OCI-LY1 (cell line): ENCODE data around the gene IQSEC3.

Experiments used
- H2AFZ ChIP-seq: fragments of 200-600 bp; sonication (generic), shearing (Covaris generic); 2 replicates; pipeline ENCODE4 v1.6.0; 2014; ENCODE audit warnings: antibody characterized with exemption, mild to moderate bottlenecking, low read length
- H3F3A ChIP-seq: fragments of 200-600 bp; sonication (generic), shearing (Covaris generic); 2 replicates; pipeline ENCODE4 v1.6.0; 2014; ENCODE audit warnings: mild to moderate bottlenecking, antibody characterized with exemption, low read length, moderate library complexity; ENCODE audit not compliant: insufficient read depth
- H3K27ac ChIP-seq: fragments of 200-600 bp; sonication (generic); 2 replicates; pipeline ENCODE4 v1.5.1; 2014; ENCODE audit warnings: low read length, mixed run types, mild to moderate bottlenecking, low read depth; ENCODE audit not compliant: poor library complexity, severe bottlenecking
- H3K27me3 ChIP-seq: fragments of 200-600 bp; sonication (generic); 2 replicates; pipeline ENCODE4 v1.6.0; 2014; ENCODE audit warnings: antibody characterized with exemption, mild to moderate bottlenecking, low read length, moderate library complexity; ENCODE audit not compliant: insufficient read depth
- H3K36me3 ChIP-seq: fragments of 200-600 bp; sonication (generic); 2 replicates; pipeline ENCODE4 v1.6.1; 2014; ENCODE audit warnings: mild to moderate bottlenecking, antibody characterized with exemption, low read length, moderate library complexity, mixed read lengths; ENCODE audit not compliant: insufficient read depth
- H3K4me1 ChIP-seq: fragments of 200-600 bp; sonication (generic); 2 replicates; pipeline ENCODE4 v1.5.1; 2014; ENCODE audit warnings: mild to moderate bottlenecking, low read length, moderate library complexity; ENCODE audit not compliant: insufficient read depth, severe bottlenecking
- H3K4me2 ChIP-seq: fragments of 200-600 bp; sonication (generic), shearing (Covaris generic); 2 replicates; pipeline ENCODE4 v1.6.1; 2014; ENCODE audit warnings: low read length
- H3K4me3 ChIP-seq: fragments of 200-600 bp; sonication (generic); 2 replicates; pipeline ENCODE4 v1.5.1; 2014; ENCODE audit warnings: low read length, low read depth, mild to moderate bottlenecking, mixed read lengths; ENCODE audit not compliant: poor library complexity, severe bottlenecking
- H3K79me2 ChIP-seq: fragments of 200-600 bp; shearing (Covaris generic); 2 replicates; pipeline ENCODE4 v1.6.1; 2016; ENCODE audit warnings: mixed run types, low read length, mixed read lengths; ENCODE audit not compliant: insufficient read depth
- H3K9ac ChIP-seq: fragments of 200-600 bp; sonication (generic), shearing (Covaris generic); 2 replicates; pipeline ENCODE4 v1.6.1; 2014; ENCODE audit warnings: mild to moderate bottlenecking, low read length, mixed read lengths
- H3K9me2 ChIP-seq: fragments of 200-600 bp; sonication (generic), shearing (Covaris generic); 2 replicates; pipeline ENCODE4 v1.6.1; 2014; ENCODE audit warnings: low read depth, mild to moderate bottlenecking, low read length, mixed read lengths
- H3K9me3 ChIP-seq: fragments of 200-600 bp; shearing (Covaris generic); 2 replicates; pipeline ENCODE4 v1.6.1; 2014; ENCODE audit warnings: low read length, mixed read lengths
- H4K20me1 ChIP-seq: fragments of 200-600 bp; sonication (generic), shearing (Covaris generic); 2 replicates; pipeline ENCODE4 v1.6.0; 2016; ENCODE audit warnings: mild to moderate bottlenecking, low read length; ENCODE audit not compliant: insufficient read depth
- EZH2 ChIP-seq: fragments of 200-600 bp; sonication (generic), shearing (Covaris generic); IDR thresholded peaks from 2 replicates; pipeline ENCODE4 v1.8.0; 2017; ENCODE audit warnings: borderline replicate concordance, mixed run types, mild to moderate bottlenecking, antibody characterized with exemption, low read length, moderate library complexity, mixed read lengths
- TF ChIP-seq, protein P1 (sequence below): fragments of 200-600 bp; sonication (generic), shearing (Covaris generic); IDR thresholded peaks from 2 replicates; pipeline ENCODE4 v1.5.1; 2017; ENCODE audit warnings: mild to moderate bottlenecking, antibody characterized with exemption, low read length, moderate library complexity, mixed read lengths

The IQSEC3 gene

DNA sequence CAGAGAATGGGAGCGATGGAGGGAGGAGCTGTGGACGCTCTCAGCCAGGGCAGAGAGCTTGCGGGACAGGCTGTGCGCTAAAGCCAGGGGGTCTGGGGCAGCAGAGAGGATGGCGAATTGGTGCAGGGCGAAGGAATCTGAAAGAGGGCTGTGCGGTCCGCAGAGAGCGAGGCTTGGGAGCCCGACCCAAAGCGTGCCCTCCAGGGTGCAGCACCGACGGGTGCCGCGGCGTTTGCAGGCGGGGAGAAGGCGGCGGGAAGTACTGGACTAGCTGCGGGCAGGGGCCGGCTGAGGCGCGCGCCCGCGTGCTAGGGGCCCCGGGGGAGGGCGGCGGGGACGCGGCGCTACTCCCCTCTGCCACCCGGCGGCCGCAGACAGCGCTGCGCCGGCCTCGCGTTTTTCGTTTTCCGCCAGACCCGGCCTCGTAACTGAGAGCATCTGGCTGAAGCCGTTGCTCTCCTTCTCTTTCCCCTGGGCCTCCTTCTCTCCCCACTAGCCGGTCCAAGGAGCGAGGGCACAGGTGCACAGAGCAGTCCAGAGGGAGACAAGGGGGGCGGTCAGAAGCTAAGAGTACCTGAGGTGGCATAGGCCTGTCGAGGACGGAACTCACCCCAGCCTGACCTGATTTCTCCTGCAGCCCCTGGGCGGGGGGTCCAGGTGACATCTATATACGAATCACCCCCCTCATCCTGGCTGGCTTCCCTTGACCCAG, 122.5 kb downstream of the IQSEC3 start:
- H2AFZ ChIP-seq, result no peak overlapping the region
- H3K36me3 ChIP-seq, result no peaks in the 10 kb centered on the region
- no peaks in the 10 kb centered on the region for H3F3A ChIP-seq
- H3K9me3 ChIP-seq, result no peaks in the 10 kb centered on the region
- H3K4me2 ChIP-seq, result no peak overlapping the region
- TF ChIP-seq, protein P1, sequence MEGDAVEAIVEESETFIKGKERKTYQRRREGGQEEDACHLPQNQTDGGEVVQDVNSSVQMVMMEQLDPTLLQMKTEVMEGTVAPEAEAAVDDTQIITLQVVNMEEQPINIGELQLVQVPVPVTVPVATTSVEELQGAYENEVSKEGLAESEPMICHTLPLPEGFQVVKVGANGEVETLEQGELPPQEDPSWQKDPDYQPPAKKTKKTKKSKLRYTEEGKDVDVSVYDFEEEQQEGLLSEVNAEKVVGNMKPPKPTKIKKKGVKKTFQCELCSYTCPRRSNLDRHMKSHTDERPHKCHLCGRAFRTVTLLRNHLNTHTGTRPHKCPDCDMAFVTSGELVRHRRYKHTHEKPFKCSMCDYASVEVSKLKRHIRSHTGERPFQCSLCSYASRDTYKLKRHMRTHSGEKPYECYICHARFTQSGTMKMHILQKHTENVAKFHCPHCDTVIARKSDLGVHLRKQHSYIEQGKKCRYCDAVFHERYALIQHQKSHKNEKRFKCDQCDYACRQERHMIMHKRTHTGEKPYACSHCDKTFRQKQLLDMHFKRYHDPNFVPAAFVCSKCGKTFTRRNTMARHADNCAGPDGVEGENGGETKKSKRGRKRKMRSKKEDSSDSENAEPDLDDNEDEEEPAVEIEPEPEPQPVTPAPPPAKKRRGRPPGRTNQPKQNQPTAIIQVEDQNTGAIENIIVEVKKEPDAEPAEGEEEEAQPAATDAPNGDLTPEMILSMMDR, result peak; percentile 36
- TF ChIP-seq EZH2, result no peak
- no peak overlapping the region for H3K27ac ChIP-seq
- H3K27me3 ChIP-seq, result peaks cover 4% of the 10 kb centered on the region; the same call in 1 of the 2 replicates
- no peaks in the 10 kb centered on the region for H3K4me1 ChIP-seq
- no peaks in the 10 kb centered on the region for H4K20me1 ChIP-seq
- H3K79me2 ChIP-seq, result no peaks in the 10 kb centered on the region
- H3K9ac ChIP-seq, result no peak overlapping the region
- H3K4me3 ChIP-seq, result no peak overlapping the region
- no peaks in the 10 kb centered on the region for H3K9me2 ChIP-seq

DNA sequence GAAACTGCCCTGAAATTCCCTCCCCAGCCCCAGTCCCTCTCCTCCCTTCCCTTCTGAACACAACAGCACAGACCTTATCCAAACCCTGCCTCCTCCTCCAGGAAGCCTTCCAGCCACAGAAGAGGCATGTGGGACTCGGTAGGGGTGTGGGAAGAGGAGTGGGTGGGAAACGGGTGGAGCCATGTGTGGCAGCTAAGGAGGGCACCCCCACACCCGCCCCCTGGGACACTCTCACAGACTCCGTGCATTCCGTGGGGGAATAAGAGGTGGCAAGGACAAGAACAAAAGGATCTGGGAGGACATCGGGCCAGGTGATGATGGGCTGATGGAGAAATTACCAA, 123.0 kb downstream of the IQSEC3 start:
- Histone ChIP-seq H3K79me2 (no peaks in the 10 kb centered on the region), H3K27ac (no peak overlapping the region), H3K4me3 (no peak overlapping the region), H3K36me3 (no peaks in the 10 kb centered on the region), H3K4me1 (no peaks in the 10 kb centered on the region), H3K9me2 (no peaks in the 10 kb centered on the region), H3K4me2 (no peak overlapping the region), H3K9ac (no peak overlapping the region), H2AFZ (no peak overlapping the region), H4K20me1 (no peaks in the 10 kb centered on the region), H3K27me3 (peaks cover 4% of the 10 kb centered on the region; the same call in 1 of the 2 replicates), H3F3A (no peaks in the 10 kb centered on the region), H3K9me3 (no peaks in the 10 kb centered on the region)
- TF ChIP-seq, protein P1, result no peak
- no peak for TF ChIP-seq EZH2

DNA sequence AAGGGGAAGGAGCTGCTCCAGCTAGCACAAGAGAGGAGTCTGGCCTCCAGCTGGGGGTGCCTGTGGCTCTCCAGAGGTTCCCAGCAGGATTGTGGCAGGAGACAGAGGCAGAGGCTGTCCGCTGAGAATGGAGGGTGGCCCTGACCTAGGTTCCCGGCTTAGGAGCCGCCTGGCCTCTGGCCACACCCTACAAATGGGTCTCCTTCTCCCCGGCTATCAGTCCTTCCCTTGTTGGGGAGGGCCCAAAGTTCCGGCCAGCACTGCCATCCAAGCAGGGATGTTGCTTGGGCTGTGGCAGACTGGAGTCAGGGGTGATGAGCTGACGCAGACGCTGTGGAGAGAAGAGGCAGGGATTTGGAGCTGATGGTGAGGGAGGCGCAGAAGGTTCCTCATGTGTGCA, 124.3 kb downstream of the IQSEC3 start:
- no peak for TF ChIP-seq EZH2
- TF ChIP-seq, protein P1, result no peak
- Histone ChIP-seq H3K9me3 (no peaks in the 10 kb centered on the region), H3F3A (no peaks in the 10 kb centered on the region), H3K79me2 (no peaks in the 10 kb centered on the region), H3K4me3 (no peak overlapping the region), H3K4me2 (no peak overlapping the region), H3K9ac (no peak overlapping the region), H2AFZ (no peak overlapping the region), H3K27ac (no peak overlapping the region), H3K4me1 (no peaks in the 10 kb centered on the region), H3K9me2 (no peaks in the 10 kb centered on the region), H3K27me3 (peaks cover 8% of the 10 kb centered on the region; the same call in 1 of the 2 replicates), H3K36me3 (no peaks in the 10 kb centered on the region), H4K20me1 (no peaks in the 10 kb centered on the region)
